Neutrophil (primary cell): ENCODE measurements around the gene LIMS1.
"Not testable (repeated sequence)": the region's sequence is repeated elsewhere in the genome, so short reads cannot be mapped to it uniquely, and the experiment has no call there.

Experiments used
- H3K27ac ChIP-seq: fragments of 200-600 bp; sonication (generic); 2 replicates; pipeline ENCODE4 v1.5.1; 2016; ENCODE audit warnings: mild to moderate bottlenecking, moderate library complexity
- H3K27me3 ChIP-seq: fragments of 200-600 bp; sonication (generic); 2 replicates; pipeline ENCODE4 v1.6.0; 2016; ENCODE audit warnings: mild to moderate bottlenecking
- H3K36me3 ChIP-seq: fragments of 200-600 bp; sonication (generic); 2 replicates; pipeline ENCODE4 v1.5.1; 2017
- H3K4me1 ChIP-seq, 2 experiments: fragments of 200-600 bp in 1 of 2; sonication (generic) in 1 of 2; 1 replicate in 1 of 2; 2 replicates in 1 of 2; pipeline versions ENCODE4 v1.5.1 to v1.6.1; 2013 to 2016; ENCODE audit warnings: low read depth in 1 of 2, low read length in 1 of 2, mild to moderate bottlenecking in 1 of 2, moderate library complexity in 1 of 2; ENCODE audit not compliant: control insufficient read depth in 1 of 2, insufficient read depth in 1 of 2
- H3K4me3 ChIP-seq, 2 experiments: fragments of 200-600 bp in 1 of 2; sonication (generic) in 1 of 2; 1 replicate in 1 of 2; 2 replicates in 1 of 2; pipeline ENCODE4 v1.5.1; 2013 to 2016; ENCODE audit warnings: low read depth in 1 of 2, low read length in 1 of 2, mild to moderate bottlenecking in 1 of 2, moderate library complexity in 1 of 2
- H3K9me3 ChIP-seq: fragments of 200-600 bp; sonication (generic); 2 replicates; pipeline ENCODE4 v1.5.1; 2016

Gene LIMS1

DNA sequence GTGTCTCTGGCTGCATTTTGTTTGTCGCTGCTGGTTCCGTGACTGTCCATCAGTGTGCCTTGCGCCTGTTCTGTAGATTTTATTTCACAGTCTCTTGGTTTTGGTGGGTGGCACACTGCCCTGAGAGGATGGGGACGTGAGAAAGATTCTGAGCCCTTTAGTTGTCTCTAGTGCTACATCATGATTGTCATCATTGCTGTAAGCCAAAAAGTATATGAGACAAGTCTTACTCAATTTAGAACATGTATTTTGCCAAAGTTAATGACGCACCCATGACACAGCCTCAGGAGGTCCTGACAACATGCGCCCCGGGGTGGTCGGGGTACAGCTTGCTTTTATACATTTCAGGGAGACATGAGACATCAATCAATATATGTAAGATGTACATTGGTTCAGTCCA lies 119.2 kb downstream of the LIMS1 start:
- H3K36me3 ChIP-seq, H3K27me3 ChIP-seq: not testable (repeated sequence)
- H3K27ac ChIP-seq: peak overlapping the region; percentile 93

DNA sequence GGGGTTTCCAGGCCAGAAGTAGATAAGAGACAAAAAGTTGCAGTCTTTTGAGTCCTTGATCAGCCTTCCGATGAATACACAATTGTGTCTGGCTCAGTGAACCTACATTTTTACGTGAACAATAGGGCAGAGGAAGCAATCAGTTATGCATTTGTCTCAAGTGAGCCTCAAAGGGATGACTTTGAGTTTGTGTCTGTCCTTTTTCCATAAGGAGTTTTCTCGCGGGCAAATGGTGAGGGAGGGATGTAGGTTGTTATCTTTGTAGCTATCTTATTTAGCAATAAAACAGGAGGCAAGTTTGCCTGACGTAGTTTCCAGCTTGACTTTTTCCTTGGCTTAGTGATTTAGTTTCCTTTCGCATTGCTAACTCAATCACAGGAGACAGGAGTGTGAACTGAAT lies 119.6 kb downstream of the LIMS1 start:
- H3K9me3 ChIP-seq, H3K36me3 ChIP-seq, H3K27me3 ChIP-seq, H3K4me3 ChIP-seq: not testable (repeated sequence)
- Histone ChIP-seq H3K27ac (peak overlapping the region; percentile 93), H3K4me1 (peaks cover 38 to 46% of the 10 kb centered on the region in 2 experiments)

More for the DNA sequence above, 119.2 kb downstream of the LIMS1 start:
- H3K4me3 ChIP-seq, H3K9me3 ChIP-seq: not testable (repeated sequence)
- peaks cover 38 to 46% of the 10 kb centered on the region in 2 experiments for H3K4me1 ChIP-seq

DNA sequence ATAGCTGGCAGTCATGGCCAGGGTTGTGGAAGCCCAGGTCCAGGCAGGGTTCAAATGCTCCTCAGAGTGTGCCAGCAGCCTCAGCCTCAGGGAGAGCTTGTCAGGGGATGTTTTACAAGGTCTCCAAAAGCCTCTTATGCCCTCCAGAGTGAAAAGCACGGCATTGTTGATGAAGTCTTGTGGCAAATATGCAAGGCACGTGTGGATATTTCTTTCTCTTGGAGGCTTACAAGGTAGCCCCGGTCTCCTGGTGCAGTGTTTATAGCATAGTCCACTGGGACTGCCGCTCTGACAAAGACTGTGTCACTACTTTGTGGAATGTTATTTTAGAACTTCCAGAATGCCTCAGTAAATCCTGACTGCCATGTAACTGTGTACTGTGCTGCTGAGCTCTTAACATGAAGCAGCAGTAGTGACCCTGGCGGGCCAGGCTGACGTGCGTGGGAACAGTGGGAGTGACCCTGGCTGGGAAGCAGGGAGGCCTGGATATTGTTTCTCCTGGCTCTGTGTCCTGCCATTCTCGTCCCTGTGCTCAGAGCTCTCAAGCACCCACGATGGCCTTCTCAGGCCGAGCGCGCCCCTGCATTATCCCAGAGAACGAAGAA lies 120.4 kb downstream of the LIMS1 start:
- Histone ChIP-seq H3K4me1 (peaks cover 38 to 46% of the 10 kb centered on the region in 2 experiments), H3K27ac (peak overlapping the region; percentile 93)
- not testable (repeated sequence) for H3K9me3 ChIP-seq, H3K4me3 ChIP-seq, H3K27me3 ChIP-seq, H3K36me3 ChIP-seq

DNA sequence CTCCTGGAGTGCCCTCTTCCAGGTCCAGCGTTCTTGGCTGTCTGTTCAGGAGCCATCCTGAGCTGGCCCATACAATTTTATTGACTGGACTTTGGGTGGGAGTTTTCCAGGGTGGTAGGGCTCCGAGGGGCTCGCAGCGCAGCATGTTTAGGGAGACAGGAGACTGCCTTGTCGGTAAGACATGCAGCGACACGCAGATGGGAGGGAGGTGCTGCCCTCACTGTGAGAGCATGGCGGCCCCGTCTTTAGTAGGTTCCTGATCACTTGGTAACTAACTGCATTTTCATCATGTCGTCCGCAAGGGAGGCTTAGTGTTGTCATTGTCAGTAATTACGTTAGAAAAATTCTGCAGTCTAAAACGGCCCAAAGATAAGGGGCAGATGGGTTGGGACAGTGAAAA lies 121.0 kb downstream of the LIMS1 start:
- H3K36me3 ChIP-seq, H3K27me3 ChIP-seq, H3K27ac ChIP-seq, H3K4me3 ChIP-seq, H3K9me3 ChIP-seq: not testable (repeated sequence)
- H3K4me1 ChIP-seq: peaks cover 38 to 45% of the 10 kb centered on the region in 2 experiments

DNA sequence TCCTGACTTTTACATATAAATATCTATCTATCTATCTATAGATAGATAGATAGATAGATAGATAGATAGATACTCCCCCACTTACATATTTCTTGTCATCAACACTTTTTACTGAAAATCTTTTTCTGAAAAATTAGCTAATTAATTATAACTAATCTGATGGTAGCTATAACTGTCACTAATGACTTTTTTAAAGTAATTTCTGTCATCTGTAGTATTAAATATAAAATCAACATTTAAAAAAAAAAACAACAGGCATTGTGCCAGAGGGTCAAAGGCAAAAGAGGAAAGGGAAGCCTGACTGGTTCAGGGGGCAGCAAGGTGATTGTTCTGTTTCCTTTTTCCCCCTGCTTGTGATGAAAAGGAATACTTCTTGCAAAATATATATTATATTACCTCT lies 122.0 kb downstream of the LIMS1 start:
- H3K36me3 ChIP-seq, H3K9me3 ChIP-seq, H3K27me3 ChIP-seq, H3K4me3 ChIP-seq: not testable (repeated sequence)
- H3K27ac ChIP-seq: peak overlapping the region; percentile 72
- H3K4me1 ChIP-seq: peaks cover 31 to 35% of the 10 kb centered on the region in 2 experiments

DNA sequence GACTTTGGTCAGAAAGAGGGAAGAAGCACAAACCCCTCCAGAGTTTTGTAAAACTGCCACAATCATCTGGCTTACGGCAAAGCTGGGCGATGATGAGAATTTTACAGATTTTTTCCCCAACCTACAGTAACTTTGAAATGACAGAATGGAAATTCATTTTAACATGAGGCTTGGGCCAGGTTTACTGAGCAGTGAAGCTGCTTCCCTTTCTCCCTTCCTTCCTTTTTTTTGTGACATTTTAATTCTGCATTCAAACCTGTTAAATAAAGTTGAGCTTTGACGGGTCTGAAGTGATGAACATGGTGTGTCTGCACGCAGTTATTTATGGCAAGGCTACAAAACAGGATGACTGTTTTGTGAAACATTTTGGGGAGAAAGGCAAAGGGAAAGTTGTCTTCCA lies 123.2 kb downstream of the LIMS1 start:
- Histone ChIP-seq H3K27ac (peak overlapping the region; percentile 83), H3K4me3 (peak overlapping the region in 1 of 2 experiments; percentile 29), H3K4me1 (peaks cover 23 to 28% of the 10 kb centered on the region in 2 experiments)
- not testable (repeated sequence) for H3K9me3 ChIP-seq, H3K27me3 ChIP-seq, H3K36me3 ChIP-seq

DNA sequence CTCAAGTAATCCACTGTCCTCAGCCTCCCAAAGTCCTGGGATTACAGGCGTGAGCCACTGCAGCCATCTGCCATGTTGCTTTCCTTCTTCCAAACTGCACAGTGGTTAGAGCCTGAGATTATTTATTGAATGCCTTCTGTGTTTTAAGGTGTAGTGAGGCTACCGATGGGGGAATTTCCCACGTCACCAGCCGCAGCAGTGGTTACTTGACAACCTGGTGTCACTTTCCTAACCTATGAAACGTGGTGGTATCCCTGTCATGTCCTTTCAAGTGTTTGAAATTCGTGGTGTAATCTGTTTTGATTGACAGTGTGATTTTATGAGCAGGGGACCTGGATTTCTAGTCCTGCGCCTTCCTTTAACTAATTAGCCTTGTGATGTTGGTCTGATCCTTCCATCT lies 124.3 kb downstream of the LIMS1 start:
- H3K9me3 ChIP-seq, H3K27me3 ChIP-seq, H3K36me3 ChIP-seq, H3K4me3 ChIP-seq: not testable (repeated sequence)
- Histone ChIP-seq H3K4me1 (peaks cover 21 to 22% of the 10 kb centered on the region in 2 experiments), H3K27ac (peak overlapping the region; percentile 64)

DNA sequence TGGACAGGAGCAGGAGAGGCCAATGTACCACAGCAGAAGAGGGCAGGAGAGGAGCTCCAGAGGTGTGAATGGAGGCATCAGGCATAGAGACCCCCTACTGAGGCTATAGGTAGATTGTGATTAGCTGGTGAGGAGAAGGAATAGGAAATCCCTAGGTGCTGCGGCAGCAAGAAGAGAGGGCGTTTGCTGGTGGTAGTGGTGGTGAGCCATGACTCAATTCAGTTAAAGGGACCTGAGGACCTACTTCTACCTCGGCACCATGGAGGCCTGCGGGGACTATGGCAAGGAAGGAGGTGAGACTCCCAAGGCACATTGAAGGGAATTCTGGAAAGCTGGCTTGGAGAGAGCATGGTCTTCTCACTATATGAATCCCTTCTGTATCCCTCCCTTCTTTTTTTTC lies 127.2 kb downstream of the LIMS1 start:
- H3K4me3 ChIP-seq, H3K27ac ChIP-seq, H3K36me3 ChIP-seq, H3K9me3 ChIP-seq, H3K27me3 ChIP-seq: not testable (repeated sequence)
- peaks cover 33 to 34% of the 10 kb centered on the region in 2 experiments for H3K4me1 ChIP-seq

DNA sequence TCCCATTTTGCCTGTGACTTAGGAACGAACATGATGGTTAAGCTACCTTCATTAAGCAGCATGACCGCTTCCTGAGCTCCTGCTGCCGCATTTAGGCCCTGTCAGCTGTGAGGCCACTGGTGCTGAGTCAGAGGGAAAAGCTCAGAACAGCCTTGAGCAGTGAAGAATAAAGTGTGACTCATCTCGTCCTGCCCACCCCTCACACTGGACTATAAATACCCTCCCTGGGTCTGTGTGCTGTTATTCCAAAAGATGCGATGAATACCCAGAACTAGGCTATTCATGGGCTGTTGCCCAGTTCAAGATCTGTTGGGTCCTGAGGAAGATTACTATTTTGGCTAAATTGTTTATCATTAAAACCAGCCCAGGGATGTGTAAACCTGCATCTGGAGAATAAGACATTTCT lies 127.9 kb downstream of the LIMS1 start:
- peak overlapping the region; percentile 47 for H3K27ac ChIP-seq
- H3K4me3 ChIP-seq, H3K9me3 ChIP-seq, H3K36me3 ChIP-seq, H3K27me3 ChIP-seq: not testable (repeated sequence)
- peaks cover 32 to 34% of the 10 kb centered on the region in 2 experiments for H3K4me1 ChIP-seq

DNA sequence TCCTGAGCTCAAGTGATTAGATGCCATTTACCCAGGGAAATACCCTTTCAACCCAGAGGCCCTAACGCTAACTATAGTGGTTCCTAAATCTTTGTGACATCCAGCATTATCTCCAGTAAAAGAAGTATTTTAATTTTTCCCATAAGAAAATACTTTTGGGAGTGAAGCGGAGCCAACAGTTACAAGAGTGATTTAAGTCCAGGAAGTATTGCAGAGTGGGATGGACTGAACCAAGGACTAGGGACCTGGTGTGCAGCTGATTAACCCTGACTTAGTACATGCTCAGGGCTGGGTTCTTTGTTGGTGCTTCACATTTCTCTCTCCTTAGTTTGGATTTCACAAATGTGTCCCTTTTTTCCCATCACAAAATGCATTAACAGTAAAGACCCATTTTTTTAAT lies 129.1 kb downstream of the LIMS1 start:
- not testable (repeated sequence) for H3K9me3 ChIP-seq, H3K27me3 ChIP-seq, H3K27ac ChIP-seq, H3K4me3 ChIP-seq, H3K36me3 ChIP-seq
- H3K4me1 ChIP-seq: peaks cover 34 to 36% of the 10 kb centered on the region in 2 experiments

DNA sequence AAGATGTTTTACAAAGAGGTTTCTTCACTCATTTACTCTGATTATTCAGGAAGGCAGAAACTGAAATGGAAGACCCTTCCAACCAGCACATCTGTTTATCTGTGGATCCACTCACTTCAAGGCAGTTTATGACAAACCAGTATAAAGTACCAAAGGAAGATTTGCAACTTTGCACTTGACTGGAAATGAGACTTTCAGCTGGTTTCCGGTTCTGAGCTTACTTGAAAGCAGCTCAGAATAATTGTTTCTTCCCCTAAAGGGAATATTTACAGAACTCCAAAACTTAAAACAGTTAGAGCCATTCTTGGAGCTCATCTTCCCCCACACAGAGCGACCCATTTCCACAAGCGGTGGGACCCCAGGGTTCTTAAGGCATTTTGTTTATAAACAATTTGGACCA lies 129.8 kb downstream of the LIMS1 start:
- H3K9me3 ChIP-seq, H3K4me3 ChIP-seq, H3K27me3 ChIP-seq, H3K36me3 ChIP-seq: not testable (repeated sequence)
- H3K4me1 ChIP-seq: peaks cover 37 to 40% of the 10 kb centered on the region in 2 experiments
- peak overlapping the region; percentile 60 for H3K27ac ChIP-seq

DNA sequence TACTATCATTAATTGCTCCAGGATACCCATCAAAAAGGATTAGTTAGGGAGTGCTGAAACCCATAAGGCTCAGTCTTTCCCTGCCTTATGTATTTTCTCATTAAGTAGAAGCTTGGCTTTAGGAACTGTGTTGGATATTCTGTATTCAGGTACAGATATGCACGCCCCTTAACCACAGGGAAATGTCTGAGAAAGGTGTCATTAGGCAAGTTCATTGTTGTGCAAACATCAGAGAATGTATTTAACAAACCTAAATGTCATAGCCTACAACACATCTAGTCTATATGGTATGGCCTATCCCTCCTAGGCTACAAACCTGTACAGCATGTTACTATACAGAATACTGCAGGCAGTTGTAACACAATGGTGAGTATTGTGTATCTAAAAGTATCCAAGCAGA lies 130.7 kb downstream of the LIMS1 start:
- not testable (repeated sequence) for H3K9me3 ChIP-seq, H3K36me3 ChIP-seq, H3K4me3 ChIP-seq, H3K27me3 ChIP-seq
- Histone ChIP-seq H3K27ac (peak overlapping the region; percentile 70), H3K4me1 (peaks cover 37 to 40% of the 10 kb centered on the region in 2 experiments)

DNA sequence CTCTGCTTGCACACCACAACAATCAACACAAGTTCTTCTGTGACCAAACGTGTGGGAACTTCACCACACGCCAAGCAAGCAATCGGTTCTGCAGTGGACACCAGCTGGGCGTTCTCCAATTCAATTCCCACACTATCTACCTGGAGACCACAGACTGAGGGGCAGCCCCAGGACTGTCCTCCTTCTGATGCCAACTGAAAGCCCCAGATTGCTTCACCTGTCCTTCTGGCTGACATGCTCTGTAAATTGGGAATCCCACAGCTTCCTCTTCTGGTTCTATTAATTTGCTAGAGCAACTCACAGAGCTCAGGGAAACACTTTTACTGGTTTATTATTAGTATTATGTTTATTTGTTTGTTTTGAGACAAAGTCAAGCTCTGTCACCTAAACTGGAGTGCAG lies 131.7 kb downstream of the LIMS1 start:
- H3K36me3 ChIP-seq, H3K27me3 ChIP-seq, H3K4me3 ChIP-seq, H3K9me3 ChIP-seq: not testable (repeated sequence)
- Histone ChIP-seq H3K27ac (peak overlapping the region; percentile 70), H3K4me1 (peaks cover 37 to 40% of the 10 kb centered on the region in 2 experiments)

DNA sequence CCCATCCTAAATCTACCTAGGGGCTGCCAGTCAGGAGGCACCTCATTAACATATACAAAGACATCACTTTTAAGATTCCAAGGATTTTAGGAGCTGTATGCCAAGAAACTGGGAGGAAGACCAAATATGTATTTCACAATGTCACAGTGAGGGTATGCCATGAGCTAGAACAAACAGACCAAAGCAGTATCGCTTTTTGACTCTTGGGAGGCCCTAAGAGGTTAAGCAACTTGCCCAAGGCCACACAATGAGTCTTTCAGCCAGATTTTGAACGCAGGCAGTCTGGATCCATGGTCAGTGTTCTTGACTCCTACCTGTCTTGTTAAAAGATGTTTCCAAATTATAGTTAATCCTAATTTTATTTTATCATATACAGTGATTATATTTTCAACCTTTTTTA lies 132.9 kb downstream of the LIMS1 start:
- not testable (repeated sequence) for H3K36me3 ChIP-seq, H3K27me3 ChIP-seq, H3K9me3 ChIP-seq, H3K27ac ChIP-seq, H3K4me3 ChIP-seq
- H3K4me1 ChIP-seq: peaks cover 37 to 40% of the 10 kb centered on the region in 2 experiments
